ENCODE measurements around the gene MMP24.
"Not testable (repeated sequence)": the region's sequence is repeated elsewhere in the genome, so short reads cannot be mapped to it uniquely, and the experiment has no call there.

MMP24 gene

GRCh38 chr20:35260426-35260825 lies 33.9 kb downstream of the MMP24 start:
- no peak for DNase-seq

DNA sequence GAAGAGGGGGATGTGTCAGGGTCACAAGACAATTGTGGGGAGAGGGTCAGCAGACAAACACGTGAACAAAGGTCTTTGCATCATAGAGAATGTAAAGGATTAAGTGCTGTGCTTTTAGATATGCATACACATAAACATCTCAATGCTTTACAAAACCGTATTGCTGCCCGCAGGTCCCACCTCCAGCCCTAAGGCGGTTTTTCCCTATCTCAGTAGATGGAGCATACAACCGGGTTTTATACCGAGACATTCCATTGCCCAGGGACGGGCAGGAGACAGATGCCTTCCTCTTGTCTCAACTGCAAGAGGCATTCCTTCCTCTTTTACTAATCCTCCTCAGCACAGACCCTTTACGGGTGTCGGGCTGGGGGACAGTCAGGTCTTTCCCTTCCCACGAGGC lies 35.8 kb downstream of the MMP24 start:
- not testable (repeated sequence) for DNase-seq

DNA sequence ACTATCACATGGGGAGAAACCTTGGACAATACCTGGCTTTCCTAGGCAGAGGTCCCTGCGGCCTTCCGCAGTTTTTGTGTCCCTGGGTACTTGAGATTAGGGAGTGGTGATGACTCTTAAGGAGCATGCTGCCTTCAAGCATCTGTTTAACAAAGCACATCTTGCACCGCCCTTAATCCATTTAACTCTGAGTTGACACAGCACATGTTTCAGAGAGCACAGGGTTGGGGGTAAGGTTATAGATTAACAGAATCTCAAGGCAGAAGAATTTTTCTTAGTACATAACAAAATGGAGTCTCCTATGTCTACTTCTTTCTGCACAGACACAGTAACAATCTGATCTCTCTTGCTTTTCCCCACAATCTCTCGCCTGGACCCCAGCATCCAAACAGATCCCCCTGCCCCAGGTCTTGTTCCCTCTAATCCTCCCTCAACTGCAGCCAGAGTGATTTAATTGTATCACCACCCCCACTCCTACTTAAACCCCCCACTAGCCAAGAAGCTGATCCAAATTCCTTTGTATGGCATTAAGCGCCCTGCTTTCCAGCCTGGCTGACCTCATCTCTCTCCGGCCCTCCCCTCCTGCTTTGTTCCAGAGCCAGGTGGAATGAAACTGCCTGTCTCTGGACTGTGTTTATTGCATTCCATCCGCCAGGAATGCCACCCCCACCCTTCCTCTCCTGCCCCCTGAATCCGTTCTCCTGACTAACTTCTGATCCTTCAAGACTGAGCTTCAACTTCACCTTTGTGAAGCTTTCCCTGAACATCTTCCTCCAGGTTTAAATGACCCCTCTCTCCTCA lies 36.4 kb downstream of the MMP24 start:
- not testable (repeated sequence) for DNase-seq

DNA sequence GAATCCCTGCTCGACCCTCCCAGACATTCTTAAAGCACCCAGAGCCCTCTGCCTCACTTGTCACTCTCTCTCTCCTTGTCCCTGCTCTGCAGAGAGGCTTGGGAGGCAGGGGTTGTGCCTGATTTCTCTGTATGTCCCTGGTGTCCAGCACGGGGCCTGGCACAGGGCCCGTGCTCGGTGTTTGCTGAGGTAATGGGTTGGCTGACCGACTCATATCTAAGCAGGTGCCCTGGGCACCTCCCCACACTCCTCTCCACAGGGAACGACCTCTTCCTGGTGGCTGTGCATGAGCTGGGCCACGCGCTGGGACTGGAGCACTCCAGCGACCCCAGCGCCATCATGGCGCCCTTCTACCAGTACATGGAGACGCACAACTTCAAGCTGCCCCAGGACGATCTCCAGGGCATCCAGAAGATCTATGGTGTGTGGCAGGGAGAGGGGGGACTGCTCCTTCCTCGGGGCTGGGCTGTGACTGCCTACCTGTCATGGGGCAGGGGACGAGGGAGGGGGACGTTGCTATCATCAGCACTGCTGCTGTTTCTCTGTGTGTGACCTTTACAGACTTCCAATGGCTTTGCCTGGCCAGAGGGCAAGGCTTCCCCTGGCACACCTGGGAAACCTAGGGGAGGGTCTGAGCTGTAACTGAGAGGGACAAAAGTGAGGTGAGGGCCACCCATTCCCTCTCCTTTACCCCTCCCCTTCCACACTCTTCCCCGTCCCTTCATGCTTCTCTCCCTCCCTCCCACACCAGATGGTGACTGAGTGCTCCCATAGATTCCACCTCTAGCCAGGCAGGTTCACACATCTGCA lies 37.2 kb downstream of the MMP24 start:
- no peak for DNase-seq

- no peak for DNase-seq
Observed at GRCh38 chr20:35264755-35265154, 38.3 kb downstream of the MMP24 start.

DNA sequence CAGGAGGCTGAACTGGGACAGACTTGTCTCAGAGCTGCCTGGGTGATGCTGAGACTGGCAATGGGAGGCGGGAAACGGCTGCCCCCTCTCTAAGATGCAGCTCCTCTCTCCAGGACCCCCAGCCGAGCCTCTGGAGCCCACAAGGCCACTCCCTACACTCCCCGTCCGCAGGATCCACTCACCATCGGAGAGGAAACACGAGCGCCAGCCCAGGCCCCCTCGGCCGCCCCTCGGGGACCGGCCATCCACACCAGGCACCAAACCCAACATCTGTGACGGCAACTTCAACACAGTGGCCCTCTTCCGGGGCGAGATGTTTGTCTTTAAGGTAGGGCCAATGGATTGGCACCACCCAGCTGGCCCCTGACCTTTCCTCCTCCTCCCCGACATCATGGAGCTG lies 40.6 kb downstream of the MMP24 start:
- no peak for DNase-seq

- DNase-seq, result peak; percentile 66
Observed at GRCh38 chr20:35269055-35269781, 42.7 kb downstream of the MMP24 start.

- no peak for DNase-seq
Observed at GRCh38 chr20:35270021-35270902, 43.8 kb downstream of the MMP24 start.

DNA sequence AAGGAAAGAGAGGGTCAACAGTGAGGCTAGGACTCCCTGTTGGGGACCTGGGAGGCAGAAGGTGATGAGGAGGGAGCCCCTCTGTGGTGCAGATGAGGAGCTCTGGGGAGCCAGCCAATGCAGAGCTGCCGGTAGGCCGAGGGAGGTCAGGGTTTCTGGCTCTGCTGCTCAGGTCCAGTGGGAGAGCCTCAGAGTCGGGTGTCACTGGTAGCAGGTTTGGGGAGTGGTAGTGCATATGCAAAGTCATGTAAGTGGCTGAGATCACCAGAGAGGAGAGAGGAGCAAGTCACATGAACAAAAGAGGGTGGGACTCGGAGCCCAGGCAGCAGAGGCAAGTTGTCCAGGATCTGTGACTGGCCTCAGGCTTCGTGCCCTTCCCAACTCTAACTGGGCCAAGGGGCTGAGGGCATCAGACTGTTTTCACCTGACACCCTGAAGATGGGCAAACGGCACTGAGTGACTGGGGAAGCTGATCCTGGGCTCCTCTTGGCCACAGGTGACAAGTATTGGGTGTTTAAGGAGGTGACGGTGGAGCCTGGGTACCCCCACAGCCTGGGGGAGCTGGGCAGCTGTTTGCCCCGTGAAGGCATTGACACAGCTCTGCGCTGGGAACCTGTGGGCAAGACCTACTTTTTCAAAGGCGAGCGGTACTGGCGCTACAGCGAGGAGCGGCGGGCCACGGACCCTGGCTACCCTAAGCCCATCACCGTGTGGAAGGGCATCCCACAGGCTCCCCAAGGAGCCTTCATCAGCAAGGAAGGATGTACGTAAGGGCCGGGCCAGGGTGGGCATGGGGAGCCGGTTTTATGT lies 44.8 kb downstream of the MMP24 start:
- DNase-seq, result no peak

- no peak for DNase-seq
Observed at GRCh38 chr20:35271904-35272303, 45.4 kb downstream of the MMP24 start.

GRCh38 chr20:35273449-35274171 lies 47.1 kb downstream of the MMP24 start:
- no peak for DNase-seq

- DNase-seq, result no peak
Observed at GRCh38 chr20:35274172-35275092, 47.9 kb downstream of the MMP24 start.

DNA sequence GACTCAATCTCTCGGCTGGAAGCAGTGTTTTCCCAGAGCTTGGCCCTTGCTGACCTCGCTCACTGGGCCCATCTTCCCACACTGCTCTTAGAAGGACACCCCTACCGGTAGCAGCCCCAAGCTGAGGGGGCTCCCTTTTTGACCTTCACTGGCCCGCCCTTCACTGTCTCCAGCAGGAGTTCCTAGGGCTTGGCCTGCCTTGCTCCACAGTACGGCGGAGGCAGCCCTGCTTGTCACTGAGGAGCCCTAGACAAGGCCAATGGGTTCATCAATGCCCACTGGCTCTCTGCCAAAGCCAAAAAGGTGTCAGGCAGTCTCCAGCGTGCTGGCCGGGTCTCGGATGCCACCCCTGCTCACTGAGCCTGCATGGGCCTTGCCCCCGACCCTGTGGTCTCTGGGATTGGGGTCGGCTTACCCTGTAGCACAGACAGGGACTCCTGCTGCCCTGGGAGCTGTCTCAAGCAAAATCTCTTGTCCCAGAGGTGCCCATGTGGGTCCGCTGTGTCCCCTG lies 49.3 kb downstream of the MMP24 start:
- no peak for DNase-seq

- DNase-seq, result no peak
Observed at GRCh38 chr20:35276408-35276807, 49.9 kb downstream of the MMP24 start.

DNA sequence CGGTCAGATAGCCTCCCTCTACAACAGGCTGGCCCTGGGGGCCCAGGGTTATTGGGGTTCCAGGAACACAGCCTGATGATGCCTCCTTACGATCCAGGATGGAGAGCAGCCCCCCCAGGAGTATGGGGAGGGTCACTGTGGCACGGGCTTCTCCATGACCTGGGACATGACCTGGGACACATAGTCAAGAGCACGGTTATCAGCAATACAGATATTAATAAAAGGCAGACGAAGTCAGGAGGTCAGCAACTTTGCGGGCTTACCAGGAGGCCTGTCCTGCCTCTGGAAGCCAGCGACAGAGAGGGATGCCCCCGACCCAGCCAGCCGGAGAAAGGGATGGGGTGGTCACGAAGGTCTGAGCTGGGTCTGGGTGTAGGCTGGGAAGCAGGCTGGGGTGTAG lies 50.6 kb downstream of the MMP24 start:
- DNase-seq, result no peak

- peak; percentile 95 for DNase-seq
Observed at GRCh38 chr20:35277531-35278395, 51.3 kb downstream of the MMP24 start, which contains the start of gene MMP24OS. TSS of gene MMP24OS (minus strand) at chr20:35278122. CDS start at chr20:35277929, 193 bp downstream.

- no peak for DNase-seq
Observed at GRCh38 chr20:35279040-35279439, 52.5 kb downstream of the MMP24 start.

DNA sequence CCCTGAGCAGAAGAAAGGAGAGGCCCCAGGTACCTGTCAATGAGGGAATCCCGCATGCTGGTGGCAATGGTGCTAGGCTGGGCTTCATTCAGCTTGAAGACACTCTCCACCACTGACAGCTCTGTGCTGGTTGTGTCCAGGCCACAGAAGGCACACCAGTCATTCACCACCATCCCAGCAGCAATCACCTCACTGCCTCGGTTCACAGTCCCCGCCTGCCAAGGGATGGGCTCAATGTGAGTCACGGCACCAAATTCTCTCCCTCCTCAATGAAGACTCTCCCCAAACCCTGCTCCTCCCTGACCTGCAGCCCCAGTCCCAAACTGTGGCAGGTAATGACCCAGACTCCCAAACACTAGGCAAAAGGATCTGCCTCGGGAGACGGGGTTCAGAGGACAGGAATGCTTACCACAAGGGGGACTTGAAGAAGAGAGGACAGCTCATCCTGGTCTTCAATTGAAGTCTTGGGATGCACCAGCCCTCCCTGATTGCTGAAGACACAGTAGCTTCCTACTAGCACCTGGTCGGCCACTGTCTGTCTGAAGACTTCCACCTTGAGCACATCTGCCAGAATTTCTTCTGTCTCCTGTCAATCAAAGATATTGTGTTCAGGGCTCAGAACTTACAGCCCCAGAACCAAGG lies 53.2 kb downstream of the MMP24 start:
- DNase-seq, result no peak
